Cardiac septum (tissue), 1 donor: ENCODE measurements around the gene LBP. TPM values are rescaled to one million over a fixed set of nuclear protein-coding genes. Genes with fewer than 3 reads are reported as not detected.

Experiments
- DNase-seq: peaks from one replicate; pipeline ENCODE4 v3.0.0-alpha.2; 2020; ENCODE audit warnings: low spot score
- intact Hi-C: fragments of 100-400 bp; cut with DNase I; formaldehyde crosslinking; loops from one replicate; pipeline ENCODE4 v1.14.0; 2022
- total RNA-seq: library from RNA; stranded (reverse); fragmentation: NEBNext Ultra II Directional; extraction: Animal tissue kit (Norgen Biotek cat#: 25700); gene quantifications from one replicate; pipeline ENCODE4 v1.2.1, GENCODE V29; 2021
- donor health status: DM: no; HTN: no; CAD: no.

The LBP gene
- total RNA-seq, 1 donor from 2014 or later: 0.11 TPM

- intact Hi-C loops: no loop called here
- DNase-seq: no peak
Measured at GRCh38 chr20:38420388-38421085, 74.3 kb downstream of the LBP start.

DNA sequence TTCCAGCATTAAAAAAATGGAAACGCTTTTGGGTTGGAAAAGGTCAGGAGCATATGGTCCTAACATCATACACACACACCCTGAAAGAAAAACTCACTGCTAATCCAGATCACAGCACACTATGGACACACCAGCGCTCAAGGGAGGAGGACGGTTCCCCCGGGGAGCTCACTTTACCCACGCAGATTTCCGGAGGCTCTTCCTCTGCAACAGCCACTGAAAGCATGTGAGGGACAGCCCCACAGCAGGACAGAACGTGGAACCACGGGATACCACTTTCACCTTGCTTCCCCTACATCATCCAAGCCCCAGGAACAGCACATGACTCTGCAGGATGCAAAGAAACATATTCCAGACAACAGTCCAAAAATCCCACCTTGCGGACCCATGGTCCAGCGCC is 75.6 kb downstream of the LBP start:
- intact Hi-C loops: no loop called here
- DNase-seq: no peak

DNA sequence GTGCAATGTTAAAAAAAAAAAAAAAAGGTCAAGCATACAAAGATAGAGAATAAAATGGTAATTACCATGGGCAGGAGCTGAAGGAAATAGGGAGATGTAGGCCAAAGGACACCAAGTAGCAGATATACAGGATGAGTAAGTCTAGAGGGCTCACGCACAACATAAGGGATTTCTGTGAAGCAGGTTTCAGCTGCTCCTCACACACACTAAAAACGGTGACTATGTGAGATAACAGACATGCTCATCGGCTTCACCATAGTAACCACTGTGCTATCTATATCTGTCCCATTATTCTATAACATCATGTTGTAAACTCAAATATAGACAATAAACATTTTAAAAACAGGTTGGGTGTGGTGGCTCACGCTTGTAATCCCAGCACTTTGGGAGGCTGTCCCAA is 77.3 kb downstream of the LBP start:
- DNase-seq: no peak
- intact Hi-C loops: no loop called here

DNA sequence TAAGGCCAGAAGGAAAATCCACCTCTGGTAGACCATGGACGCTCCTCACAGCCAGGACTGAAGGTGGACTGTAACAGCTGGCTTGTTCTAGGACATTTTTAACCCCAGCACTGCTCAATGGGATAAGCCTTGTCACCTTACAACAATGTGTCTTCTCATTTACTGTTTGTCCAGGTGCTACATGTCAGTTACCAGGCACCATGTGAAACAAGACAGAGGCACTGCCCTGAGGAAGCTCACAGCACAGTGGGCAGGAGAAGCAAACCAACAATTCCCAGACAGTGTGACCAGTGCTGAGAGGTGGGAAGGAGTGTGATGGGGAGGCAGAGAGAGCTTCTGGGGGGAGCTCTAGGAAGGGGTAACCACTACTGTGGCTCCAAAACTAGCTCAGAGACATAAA is 78.1 kb downstream of the LBP start:
- intact Hi-C loops: no loop called here
- no peak for DNase-seq

DNA sequence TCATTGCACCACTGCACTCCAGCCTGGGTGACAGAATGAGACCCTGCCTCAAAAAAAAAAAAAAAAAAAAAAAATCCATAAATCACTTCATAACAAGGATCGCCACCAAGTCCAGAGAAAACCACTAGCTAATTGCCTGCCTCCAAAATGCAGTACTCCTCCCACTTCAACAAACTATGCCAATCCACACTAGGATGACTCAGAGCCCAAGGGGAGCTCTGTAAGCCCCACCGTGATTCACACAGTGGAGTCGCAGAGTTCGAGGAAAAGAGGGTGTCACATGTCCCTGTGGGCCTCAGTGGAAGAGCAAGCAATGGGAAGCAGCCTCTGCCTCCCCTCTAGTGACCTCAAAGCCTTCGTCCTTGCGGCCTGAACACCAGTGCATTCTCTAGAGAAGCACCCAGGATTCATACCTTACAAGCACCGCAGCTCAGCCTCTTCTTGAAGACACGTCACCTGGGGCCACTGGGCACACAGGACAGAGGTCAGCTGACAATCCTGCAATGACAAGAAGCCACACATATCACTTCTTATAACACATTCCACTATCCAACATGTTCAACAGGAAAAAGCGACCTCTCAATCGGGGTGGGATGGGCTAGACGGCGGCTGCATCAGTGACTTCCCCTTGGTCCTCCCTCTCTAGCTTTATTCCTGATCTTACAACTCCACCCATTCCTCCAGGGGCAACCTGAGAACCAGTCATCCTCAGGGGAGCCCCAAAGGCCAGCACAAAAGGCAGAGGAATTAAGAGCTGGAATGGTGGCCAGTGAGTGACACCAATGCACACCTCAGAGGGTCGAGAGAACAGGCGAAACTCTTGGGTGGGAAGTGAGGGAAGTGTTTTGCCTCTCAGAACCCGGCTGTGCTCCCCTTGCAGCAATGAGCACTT is 80.0 kb downstream of the LBP start:
- DNase-seq: no peak
- intact Hi-C loops: no loop called here

Other genes with a start within 250 kb of the LBP start
- gene TGM2, start 181.2 kb upstream of the LBP start, total RNA-seq: 792 TPM
- gene KIAA1755, start 85.7 kb upstream of the LBP start, total RNA-seq: 7.0 TPM
- gene BPI, start 42.3 kb upstream of the LBP start, total RNA-seq: 0.40 TPM
- 10.6 TPM for gene SNHG17, start 88.8 kb downstream of the LBP start, total RNA-seq
- gene RALGAPB, start 126.4 kb downstream of the LBP start, total RNA-seq: 27.6 TPM
- gene ADIG, start 234.7 kb downstream of the LBP start, total RNA-seq: not detected